Measurements from ENCODE around the gene TMEM150B.
A peak's percentile ranks its signal among the peaks of the same experiment; 100 is the strongest.

GRCh38 chr19:55279770-55280643 is 45.1 kb downstream of the TMEM150B start, which contains the start of gene HSPBP1:
- peak; percentile 91 for TF ChIP-seq POLR2AphosphoS5 (IDR thresholded peaks at IDR 0.05)
- TF ChIP-seq CTCF (IDR thresholded peaks at IDR 0.05; ENCODE audit: poor library complexity, severe bottlenecking), result peak; percentile 19

Measured in neural cell (in vitro differentiated cells).